Pancreas (tissue), 10 donors: ENCODE data around the gene ZG16. TPM values are rescaled to one million over a fixed set of nuclear protein-coding genes. Genes with fewer than 3 reads are reported as not detected.

Experiments used
- ATAC-seq, 4 donors: fragments of 200-7000 bp; cut with Tn5 transposase; one replicate each; pipeline versions ENCODE4 v1.8.0 to v1.9.1; 2020; ENCODE audit warnings: mild to moderate bottlenecking in 4 of 4, moderate library complexity in 4 of 4
- DNase-seq, 6 donors: peaks; one replicate each; pipeline ENCODE4 v3.0.0-alpha.2; 2020
- FAIRE-seq: peaks from 2 replicates; lab custom pipeline; 2012; peaks lifted over from hg19 to GRCh38; lab: Jason Lieb, UNC
- H3K27ac ChIP-seq, 4 donors: fragments of 200-600 bp; sonication (generic); 1 replicate in 3 of 4; 2 replicates in 1 of 4; pipeline versions ENCODE4 v1.5.0 to v1.8.0; 2020
- H3K27me3 ChIP-seq, 4 donors: fragments of 200-600 bp; one replicate each; pipeline ENCODE4 v1.8.0; 2021
- H3K36me3 ChIP-seq, 3 donors: fragments of 200-600 bp; sonication (generic) in 1 of 3; one replicate each; pipeline versions ENCODE4 v1.5.0 to v1.8.0; 2020 to 2021
- H3K4me1 ChIP-seq, 3 donors: fragments of 200-600 bp; one replicate each; pipeline ENCODE4 v1.8.0; 2021
- H3K4me3 ChIP-seq, 4 donors: fragments of 200-600 bp; sonication (generic) in 2 of 4; one replicate each; pipeline versions ENCODE4 v1.5.0 to v1.8.0; 2020 to 2021
- H3K9me3 ChIP-seq, 4 donors: fragments of 200-600 bp; one replicate each; pipeline ENCODE4 v1.8.0; 2021
- CTCF ChIP-seq, 4 donors: fragments of 200-600 bp; sonication (generic) in 3 of 4; IDR thresholded peaks; one replicate each; pipeline versions ENCODE4 v1.5.0 to v1.8.0; 2021; ENCODE audit warnings: antibody characterized with exemption in 4 of 4
- WGBS, 2 donors: extraction: QIAGEN DNeasy Blood & Tissue Kit; methylation state at CpG; one replicate each; pipeline ENCODE4 v1.1.7; 2013; 5-methylcytosine and 5-hydroxymethylcytosine counted together
- intact Hi-C, 3 donors: fragments of 100-400 bp; cut with DNase I; formaldehyde crosslinking; loops; one replicate each; pipeline versions ENCODE4 v1.11.1 to v1.14.2; 2022
- polyA plus RNA-seq, 2 donors: library from polyadenylated mRNA; stranded (reverse); fragments of 200-250 nt; gene quantifications; one replicate each; pipeline ENCODE4 v1.2.3, GENCODE V29; 2013
- total RNA-seq, 6 donors: library from RNA; stranded (reverse); fragmentation: NEBNext Ultra II Directional in 4 of 6; extraction: Animal tissue kit (Norgen Biotek cat#: 25700) in 4 of 6; gene quantifications; one replicate each; pipeline versions ENCODE4 v1.2.1 to v1.2.4, GENCODE V29; 2021 to 2023
- donor health status: healthy with polysubstance abuse.
- donor health status: DM: no; HTN: no; CAD: no; lungs with moderate emphysema.
- donor health status: DM: no; HTN: no; CAD: no.
- donor health status: control.
- donor health status: control.
- donor health status: Bipolar disorder and iron deficiency.
- donor health status: DM: yes; HTN: yes; CAD: no.
- donor health status: DM: no; HTN: no; CAD: no.
- donor health status: DM: no; HTN: no; CAD: no.
- donor health status: DM: yes; HTN: yes; CAD: no.

The ZG16 gene
- total and polyA plus RNA-seq, 8 donors = 0.06 to 3.1 (median 1.1) TPM

DNA sequence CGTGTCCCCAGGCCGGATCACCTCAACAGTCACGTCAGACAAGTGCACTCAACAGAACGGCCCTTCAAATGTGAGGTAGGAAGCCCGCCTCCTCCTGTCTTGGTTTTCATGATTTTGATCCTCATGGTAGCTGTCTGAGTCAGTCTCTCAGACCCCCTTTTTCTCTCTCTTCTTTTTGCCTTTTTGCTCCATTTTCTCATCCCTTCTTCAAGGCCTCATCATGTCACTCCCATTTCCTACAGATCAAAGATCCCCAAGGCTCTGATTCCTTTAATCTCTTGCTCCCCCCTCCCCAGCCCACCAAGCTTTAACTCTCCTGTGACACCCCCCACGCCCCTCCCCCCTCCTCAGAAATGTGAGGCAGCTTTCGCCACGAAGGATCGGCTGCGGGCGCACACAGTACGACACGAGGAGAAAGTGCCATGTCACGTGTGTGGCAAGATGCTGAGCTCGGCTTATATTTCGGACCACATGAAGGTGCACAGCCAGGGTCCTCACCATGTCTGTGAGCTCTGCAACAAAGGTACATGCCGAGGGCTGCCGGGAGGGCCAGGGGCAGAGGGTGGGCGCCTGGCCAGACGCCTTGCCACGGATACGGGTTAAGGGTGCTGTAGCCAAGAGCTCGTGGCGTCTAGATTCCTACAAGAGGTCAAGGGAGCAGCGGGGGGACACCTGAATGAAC, 30.3 kb downstream of the ZG16 start:
- intact Hi-C loops = no loop called here
- 69 to 71% methylated on average over 25 of the region's 25 CpGs for WGBS, 2 donors
- Histone ChIP-seq H3K36me3 (no peaks in the 10 kb centered on the region), H3K4me1 (peaks cover 0 to 20% (median 0%) of the 10 kb centered on the region in 3 donors), H3K27ac (peak overlapping the region; percentile 47 to 86 (median 71)), H3K27me3 (no peaks in the 10 kb centered on the region), H3K9me3 (no peaks in the 10 kb centered on the region), H3K4me3 (peak overlapping the region in 2 of 4 donors; percentile 55 to 60)
- TF ChIP-seq CTCF (IDR thresholded peaks at IDR 0.05) = no peak
- FAIRE-seq (no peak), DNase-seq (peak in 4 of 6 donors; percentile 37 to 81 (median 54)), ATAC-seq (no peak)

DNA sequence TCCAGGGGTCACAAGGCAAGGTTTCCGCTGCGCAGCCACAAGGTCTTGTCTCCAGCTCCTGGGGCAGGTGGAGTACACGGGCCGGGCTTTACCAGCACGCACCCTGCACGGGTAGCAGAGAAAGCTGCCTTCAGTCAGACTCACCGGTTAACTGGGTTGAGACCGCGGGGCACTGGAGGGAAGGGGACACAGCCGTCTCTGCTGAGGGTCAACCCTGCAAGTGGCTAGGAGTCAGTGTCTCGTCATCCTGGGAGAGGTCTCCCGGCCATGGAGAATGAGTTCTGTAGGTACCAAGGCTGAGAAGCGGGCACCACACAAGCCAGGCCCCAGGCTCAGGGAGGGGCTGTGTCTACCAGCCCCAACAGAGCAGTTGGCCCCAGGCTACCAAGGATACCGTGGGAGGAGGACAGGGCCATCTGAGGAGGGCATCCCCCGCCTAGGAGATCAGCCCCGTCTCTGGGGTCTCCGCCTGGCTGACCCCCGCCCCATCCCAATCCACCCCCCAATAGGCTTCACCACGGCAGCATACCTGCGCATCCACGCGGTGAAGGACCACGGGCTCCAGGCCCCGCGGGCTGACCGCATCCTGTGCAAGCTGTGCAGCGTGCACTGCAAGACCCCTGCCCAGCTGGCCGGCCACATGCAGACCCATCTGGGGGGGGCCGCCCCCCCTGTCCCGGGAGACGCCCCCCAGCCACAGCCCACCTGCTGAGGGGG, 31.1 kb downstream of the ZG16 start:
- no peak for FAIRE-seq
- peak overlapping the region in 1 of 4 donors; percentile 55 for H3K4me3 ChIP-seq
- peak overlapping the region in 1 of 4 donors; percentile 2 for H3K27ac ChIP-seq
- H3K36me3 ChIP-seq = no peaks in the 10 kb centered on the region
- ATAC-seq = no peak
- WGBS, 2 donors = 81 to 85% methylated on average over 31 of the region's 31 CpGs
- peaks cover 0 to 20% (median 0%) of the 10 kb centered on the region in 3 donors for H3K4me1 ChIP-seq
- no peak for TF ChIP-seq CTCF (IDR thresholded peaks at IDR 0.05)
- no peaks in the 10 kb centered on the region for H3K27me3 ChIP-seq
- intact Hi-C loops = no loop called here
- peak in 3 of 6 donors; percentile 40 to 85 (median 64) for DNase-seq
- no peaks in the 10 kb centered on the region for H3K9me3 ChIP-seq

DNA sequence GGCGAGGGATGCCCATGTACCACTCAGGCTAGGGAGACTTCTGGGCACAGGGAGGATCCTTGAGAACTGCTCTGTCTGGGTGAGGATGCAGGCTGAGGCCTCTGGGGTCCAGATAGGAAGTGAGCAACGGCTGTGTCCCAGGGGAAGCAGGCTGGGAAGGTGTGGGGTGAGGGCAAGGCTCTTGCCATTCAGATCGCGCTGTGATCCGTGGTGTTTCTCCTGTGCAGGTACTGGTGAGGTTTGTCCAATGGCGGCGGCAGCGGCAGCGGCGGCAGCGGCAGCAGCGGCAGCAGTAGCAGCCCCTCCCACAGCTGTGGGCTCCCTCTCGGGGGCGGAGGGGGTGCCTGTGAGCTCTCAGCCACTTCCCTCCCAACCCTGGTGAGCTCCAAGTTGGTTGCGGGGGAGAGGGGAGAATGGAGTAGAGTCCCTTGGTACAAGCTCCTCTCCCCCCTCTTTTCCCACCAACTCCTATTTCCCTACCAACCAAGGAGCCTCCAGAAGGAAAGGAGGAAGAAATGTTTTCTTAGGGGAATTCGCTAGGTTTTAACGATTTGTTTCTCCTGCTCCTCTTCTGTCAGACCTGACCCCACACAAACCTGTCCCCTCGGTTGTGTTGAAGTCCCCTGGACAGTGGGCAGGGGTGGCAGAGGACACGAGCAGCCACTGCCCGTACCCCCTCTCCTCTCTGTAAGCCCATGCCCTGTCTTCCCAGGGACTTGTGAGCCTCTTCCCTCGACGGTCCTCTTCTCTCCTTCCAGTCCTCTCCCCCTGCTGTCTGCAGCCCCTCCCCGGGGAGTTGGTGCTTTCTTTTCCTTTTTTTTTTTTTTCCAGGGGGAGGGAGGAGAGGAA, 32.0 kb downstream of the ZG16 start:
- Histone ChIP-seq H3K9me3 (no peaks in the 10 kb centered on the region), H3K4me1 (peaks cover 0 to 20% (median 0%) of the 10 kb centered on the region in 3 donors), H3K36me3 (no peaks in the 10 kb centered on the region), H3K27ac (peak overlapping the region in 2 of 4 donors; percentile 85 to 87), H3K4me3 (no peak overlapping the region), H3K27me3 (no peaks in the 10 kb centered on the region)
- no peak for TF ChIP-seq CTCF (IDR thresholded peaks at IDR 0.05)
- intact Hi-C loops = no loop called here
- DNase-seq (peak in 2 of 6 donors; percentile 57 to 77), FAIRE-seq (no peak), ATAC-seq (no peak)
- WGBS, 2 donors = 72 to 81% methylated on average over 22 to 23 of the region's 23 CpGs

DNA sequence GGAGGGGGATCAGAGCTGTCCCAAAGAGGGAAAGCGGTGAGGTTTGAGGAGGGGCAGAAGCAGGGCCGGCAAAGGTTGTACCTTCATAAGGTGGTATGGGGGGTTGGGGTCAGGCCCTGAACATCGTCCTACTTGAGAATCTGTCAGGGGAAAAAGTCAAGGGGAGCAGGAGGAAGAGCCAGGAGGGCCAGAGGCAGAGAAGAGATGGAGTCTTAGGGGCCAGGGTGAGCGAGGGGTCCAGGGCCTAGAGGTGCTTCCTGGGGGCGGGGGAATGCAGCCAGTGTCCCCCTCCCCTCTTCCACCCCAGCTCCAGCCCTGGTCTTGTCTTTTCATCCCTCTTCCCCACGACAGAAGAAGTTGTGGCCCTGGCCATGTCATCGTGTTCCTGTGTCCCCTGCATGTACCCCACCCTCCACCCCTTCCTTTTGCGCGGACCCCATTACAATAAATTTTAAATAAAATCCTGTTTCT, 32.7 kb downstream of the ZG16 start:
- intact Hi-C loops = no loop called here
- DNase-seq = peak in 1 of 6 donors; percentile 45
- Histone ChIP-seq H3K4me1 (peaks cover 0 to 20% (median 0%) of the 10 kb centered on the region in 3 donors), H3K27me3 (no peaks in the 10 kb centered on the region), H3K27ac (peak overlapping the region in 3 of 4 donors; percentile 76 to 87 (median 85)), H3K36me3 (no peaks in the 10 kb centered on the region), H3K4me3 (peak overlapping the region in 1 of 4 donors; percentile 52), H3K9me3 (no peaks in the 10 kb centered on the region)
- 31 to 33% methylated on average over 9 of the region's 9 CpGs for WGBS, 2 donors
- FAIRE-seq = no peak
- no peak for ATAC-seq
- no peak for TF ChIP-seq CTCF (IDR thresholded peaks at IDR 0.05)
